ENCODE measurements around the gene XCR1. TPM values are rescaled to one million over a fixed set of nuclear protein-coding genes. Genes with fewer than 3 reads are reported as not detected.

XCR1 gene
- total and polyA plus RNA-seq, 10 donors: 0.06 to 7.3 (median 1.5) TPM

GRCh38 chr3:45986303-45986982 lies 40.8 kb downstream of the XCR1 start:
- Histone ChIP-seq H3K27me3 (replicated peaks in 1 of 7) (no peaks in the 10 kb centered on the region), H3K4me3 (no peak overlapping the region), H3K9me3 (no peaks in the 10 kb centered on the region), H3K36me3 (peaks cover 0 to 51% (median 33%) of the 10 kb centered on the region in 6 donors), H3K4me1 (peaks cover 13 to 83% (median 35%) of the 10 kb centered on the region in 6 donors), H3K27ac (peak overlapping the region in 4 of 8 donors; percentile 21 to 64 (median 56))
- 81 to 92% (median 87%) methylated on average over 5 of the region's 5 CpGs for WGBS, 5 donors
- intact Hi-C loops (cut with DNase I; ENCODE audit: low total_unique reads): no loop called here
- TF ChIP-seq CTCF (IDR thresholded peaks at IDR 0.05 in 8 of 11, conservative IDR thresholded peaks at IDR 0.05 in 3 of 11): no peak
- TF ChIP-seq POLR2AphosphoS5 (IDR thresholded peaks at IDR 0.05): no peak
- no peak for TF ChIP-seq POLR2A (IDR thresholded peaks at IDR 0.05)
- DNase-seq: no peak

DNA sequence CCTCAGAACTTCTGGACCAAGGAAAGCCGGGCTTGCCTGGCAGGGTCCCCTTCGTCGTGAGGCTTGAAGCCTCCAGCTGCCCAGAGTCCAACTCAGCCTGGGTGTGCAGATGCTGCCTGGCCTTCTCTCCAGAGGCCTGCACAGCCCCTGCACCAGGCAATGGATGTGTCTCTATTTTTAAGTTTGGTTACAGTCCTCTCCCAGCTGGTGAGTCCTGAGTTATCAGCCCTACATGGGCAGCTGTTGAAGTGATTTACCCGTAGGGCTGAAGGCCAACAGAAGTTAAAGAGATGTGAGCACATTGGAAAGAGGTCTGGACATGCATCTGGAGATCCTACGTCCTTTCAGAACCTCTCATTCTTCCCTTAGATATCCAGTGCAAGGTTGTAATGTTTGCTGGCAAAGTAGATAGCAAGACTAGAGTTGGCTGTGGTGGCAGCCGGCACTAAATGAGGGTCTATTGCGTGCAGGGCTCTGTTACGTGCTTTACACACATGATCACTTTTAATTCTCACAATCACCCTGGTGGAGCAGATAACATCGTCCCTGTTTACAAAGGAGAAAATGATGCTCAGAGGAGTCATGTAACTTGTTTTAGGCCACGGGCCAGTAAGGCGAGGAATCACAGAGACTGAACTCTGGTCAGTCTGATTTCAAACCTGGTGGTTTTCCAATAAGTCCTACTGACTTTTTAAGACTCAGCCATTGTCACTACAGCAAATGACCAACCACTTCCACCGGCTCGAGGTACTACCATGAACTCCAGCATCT lies 41.6 kb downstream of the XCR1 start:
- TF ChIP-seq POLR2AphosphoS5 (IDR thresholded peaks at IDR 0.05) (no peak), POLR2A (IDR thresholded peaks at IDR 0.05) (no peak), CTCF (IDR thresholded peaks at IDR 0.05 in 8 of 11, conservative IDR thresholded peaks at IDR 0.05 in 3 of 11) (no peak)
- peak overlapping the region in 4 of 8 donors; percentile 21 to 64 (median 56) for H3K27ac ChIP-seq
- no peak for DNase-seq
- 92 to 96% (median 93%) methylated on average over 13 of the region's 13 CpGs for WGBS, 5 donors
- H3K27me3 ChIP-seq (replicated peaks in 1 of 7): no peaks in the 10 kb centered on the region
- intact Hi-C loops (cut with DNase I; ENCODE audit: low total_unique reads): no loop called here
- H3K36me3 ChIP-seq: peaks cover 0 to 59% (median 40%) of the 10 kb centered on the region in 6 donors
- H3K4me1 ChIP-seq: peaks cover 13 to 84% (median 30%) of the 10 kb centered on the region in 6 donors
- no peaks in the 10 kb centered on the region for H3K9me3 ChIP-seq
- H3K4me3 ChIP-seq: no peak overlapping the region

DNA sequence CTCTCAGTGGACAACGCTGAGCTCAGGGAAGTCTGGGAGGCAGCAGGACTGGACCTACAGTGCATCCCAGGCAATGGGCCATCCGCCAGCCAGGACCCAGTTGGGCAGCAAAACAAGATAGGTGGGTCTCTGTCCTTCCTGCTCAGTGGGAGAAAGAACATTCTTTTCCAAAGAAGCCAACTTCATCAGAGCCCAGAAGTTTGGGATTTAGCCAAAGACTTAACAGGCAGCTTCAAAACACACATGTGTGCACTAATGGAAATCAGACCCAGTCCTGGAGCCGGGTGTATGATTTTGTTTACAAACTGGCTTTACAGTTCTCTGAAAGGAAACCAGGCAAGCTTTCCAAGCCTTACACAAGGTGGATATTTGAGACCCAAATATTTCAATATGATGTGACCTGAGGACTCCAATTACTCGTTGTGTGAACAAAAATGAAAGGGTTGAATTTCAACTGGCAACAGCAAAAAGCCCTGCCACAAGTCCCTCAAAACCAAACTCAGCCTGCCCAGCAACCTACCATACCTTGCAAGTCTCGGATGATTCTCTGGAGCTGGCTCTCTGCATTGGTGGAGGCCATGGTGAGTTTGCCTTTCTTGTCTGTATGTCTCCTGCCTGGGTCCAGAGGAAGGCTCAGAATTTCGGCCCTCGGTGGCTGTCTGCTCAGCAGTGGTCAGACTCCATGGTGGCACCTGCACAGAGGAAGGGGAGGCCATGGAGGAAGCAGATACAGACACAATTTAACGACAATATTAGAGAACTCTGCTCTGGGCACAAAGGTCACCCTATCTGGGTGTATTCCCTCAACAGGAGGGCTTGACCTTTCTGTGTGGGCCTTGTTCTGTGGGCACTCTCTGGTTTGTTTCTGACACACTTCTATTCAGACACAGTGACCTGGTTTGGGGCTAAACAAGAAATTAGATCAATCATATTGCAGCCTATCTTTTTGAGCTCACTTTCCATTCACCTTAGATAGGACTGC lies 42.7 kb downstream of the XCR1 start:
- H3K9me3 ChIP-seq: no peaks in the 10 kb centered on the region
- no peak for DNase-seq
- H3K4me3 ChIP-seq: no peak overlapping the region
- intact Hi-C loops (cut with DNase I; ENCODE audit: low total_unique reads): no loop called here
- no peaks in the 10 kb centered on the region for H3K27me3 ChIP-seq (replicated peaks in 1 of 7)
- no peak for TF ChIP-seq POLR2AphosphoS5 (IDR thresholded peaks at IDR 0.05)
- no peak for TF ChIP-seq POLR2A (IDR thresholded peaks at IDR 0.05)
- no peak for TF ChIP-seq CTCF (IDR thresholded peaks at IDR 0.05 in 8 of 11, conservative IDR thresholded peaks at IDR 0.05 in 3 of 11)
- H3K27ac ChIP-seq: peak overlapping the region in 3 of 8 donors; percentile 14 to 60 (median 51)
- 85 to 95% (median 89%) methylated on average over 8 of the region's 8 CpGs for WGBS, 5 donors
- H3K4me1 ChIP-seq: peaks cover 14 to 84% (median 36%) of the 10 kb centered on the region in 6 donors
- peaks cover 0 to 66% (median 51%) of the 10 kb centered on the region in 6 donors for H3K36me3 ChIP-seq
